HG02763 (cell line): ENCODE results near the gene CD46.

Experiments
- ATAC-seq: cut with Tn5 transposase; IDR thresholded peaks from one replicate; pipeline ENCODE4 v1.9.1; 2021; ENCODE audit warnings: mild to moderate bottlenecking, moderate library complexity; ENCODE audit not compliant: unreplicated experiment

CD46 gene

DNA sequence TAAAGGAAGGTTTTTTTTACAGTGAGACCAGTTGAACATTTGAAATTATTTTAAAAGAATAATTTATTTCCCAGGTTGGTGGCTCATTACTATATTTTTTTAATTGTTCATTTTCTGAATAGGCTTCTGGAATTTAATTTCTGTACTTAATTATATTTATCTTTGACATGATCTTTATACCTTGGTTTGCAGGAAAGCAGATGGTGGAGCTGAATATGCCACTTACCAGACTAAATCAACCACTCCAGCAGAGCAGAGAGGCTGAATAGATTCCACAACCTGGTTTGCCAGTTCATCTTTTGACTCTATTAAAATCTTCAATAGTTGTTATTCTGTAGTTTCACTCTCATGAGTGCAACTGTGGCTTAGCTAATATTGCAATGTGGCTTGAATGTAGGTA lies 41.5 kb downstream of the CD46 start:
- ATAC-seq: no peak

DNA sequence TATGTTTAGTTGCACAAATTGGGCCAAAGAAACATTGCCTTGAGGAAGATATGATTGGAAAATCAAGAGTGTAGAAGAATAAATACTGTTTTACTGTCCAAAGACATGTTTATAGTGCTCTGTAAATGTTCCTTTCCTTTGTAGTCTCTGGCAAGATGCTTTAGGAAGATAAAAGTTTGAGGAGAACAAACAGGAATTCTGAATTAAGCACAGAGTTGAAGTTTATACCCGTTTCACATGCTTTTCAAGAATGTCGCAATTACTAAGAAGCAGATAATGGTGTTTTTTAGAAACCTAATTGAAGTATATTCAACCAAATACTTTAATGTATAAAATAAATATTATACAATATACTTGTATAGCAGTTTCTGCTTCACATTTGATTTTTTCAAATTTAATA lies 43.0 kb downstream of the CD46 start:
- ATAC-seq: no peak

DNA sequence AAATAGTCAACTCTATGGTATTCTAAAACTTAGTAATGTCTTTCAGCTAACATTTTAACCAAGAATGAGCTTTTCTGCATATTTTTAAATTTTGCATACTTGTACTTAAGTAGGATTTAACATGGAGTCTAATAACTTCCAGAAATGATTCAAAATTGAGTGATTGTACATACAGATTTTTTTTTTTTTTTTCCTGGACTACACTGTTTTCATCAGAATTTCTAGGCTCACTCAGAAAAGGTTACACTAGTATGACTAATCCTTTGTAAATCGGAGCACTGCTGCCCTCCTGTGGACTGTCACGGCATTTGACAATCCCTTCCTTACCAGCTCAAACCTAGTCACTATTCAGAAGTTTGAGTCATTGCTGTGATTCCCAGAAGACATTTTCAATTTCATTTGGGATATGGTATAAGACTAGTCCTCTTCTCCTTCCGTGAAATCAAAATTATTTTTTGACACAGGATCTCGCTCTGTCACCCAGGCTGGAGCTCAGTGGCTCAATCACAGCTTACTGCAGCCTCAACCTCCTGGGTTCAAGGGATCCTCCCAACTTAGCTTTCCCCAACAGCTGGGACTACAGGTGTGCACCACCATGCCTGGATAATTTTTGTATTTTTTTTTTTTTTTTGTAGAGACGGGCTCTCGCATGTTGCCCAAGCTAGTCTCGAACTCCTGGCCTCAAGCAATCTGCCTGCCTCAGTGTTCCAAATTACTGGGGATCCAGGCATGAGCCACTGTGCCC lies 45.5 kb downstream of the CD46 start:
- ATAC-seq: peak; percentile 73

DNA sequence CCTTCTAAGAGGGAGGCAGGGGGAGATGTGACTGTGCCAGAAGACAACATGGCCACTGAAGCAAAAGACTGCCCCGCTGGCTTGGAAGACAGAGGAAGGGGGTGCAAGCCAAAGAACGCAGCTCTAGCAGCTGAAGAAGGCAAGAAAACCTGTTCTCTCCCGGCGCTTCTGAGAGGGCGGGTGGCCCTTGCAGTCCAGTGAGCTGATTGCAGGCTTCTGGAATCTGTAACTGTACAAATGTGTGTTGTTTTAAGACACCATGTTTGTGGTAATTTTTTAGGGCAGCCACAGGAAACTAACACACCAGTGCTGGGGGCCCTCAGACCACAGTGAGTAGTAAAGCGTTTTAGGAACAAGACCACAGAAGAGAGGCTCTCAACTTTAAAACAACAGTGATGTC lies 47.0 kb downstream of the CD46 start:
- ATAC-seq: no peak

DNA sequence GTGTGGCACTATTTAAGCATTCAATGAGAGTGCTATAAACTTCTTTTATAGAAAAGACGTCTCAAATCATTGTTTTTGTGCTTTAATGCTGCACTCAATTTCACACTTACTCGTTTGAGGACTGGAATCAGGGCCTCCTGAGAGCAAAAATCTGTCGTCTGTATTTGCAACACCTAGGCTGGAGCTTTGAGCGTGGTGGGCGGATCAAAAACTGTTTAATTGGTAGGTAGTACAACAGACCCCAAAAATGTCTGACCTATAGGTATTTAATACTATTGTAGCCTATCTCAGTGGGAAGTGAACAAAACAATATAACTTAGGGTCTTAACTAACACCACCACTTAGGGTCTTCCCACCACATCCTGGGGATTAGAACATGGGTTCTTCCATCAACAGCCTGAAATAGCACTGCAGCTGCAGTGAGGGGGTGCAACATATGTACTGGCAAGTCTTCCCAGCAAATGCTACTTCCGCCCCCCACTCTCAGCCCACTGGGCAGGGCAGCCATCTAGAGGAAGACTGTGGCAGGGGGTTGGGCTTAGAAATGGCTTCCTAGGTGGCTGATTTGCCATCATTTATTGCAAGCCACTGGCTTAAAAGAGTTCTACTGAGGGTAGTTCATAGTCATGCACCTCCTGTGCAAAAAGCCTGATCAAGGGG lies 48.3 kb downstream of the CD46 start:
- ATAC-seq: no peak

DNA sequence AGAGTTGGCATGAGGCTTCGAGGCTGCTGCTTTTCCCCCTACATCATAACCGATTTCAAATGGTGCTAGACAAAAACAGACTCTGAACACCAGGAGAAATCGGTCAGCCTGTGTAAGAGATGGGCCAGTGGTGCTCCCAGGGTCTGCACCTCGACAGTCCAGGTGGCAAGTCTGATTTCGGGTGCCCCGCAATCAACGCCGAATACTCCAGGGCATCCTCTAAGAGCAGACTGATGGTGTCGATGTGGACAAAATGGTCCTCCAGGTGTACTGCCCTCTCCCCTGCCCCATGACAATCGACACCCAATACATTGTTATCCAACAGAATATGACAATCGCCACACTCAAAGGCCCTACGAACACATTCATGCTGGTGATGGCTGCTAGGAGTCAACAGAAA lies 50.0 kb downstream of the CD46 start:
- ATAC-seq: no peak

DNA sequence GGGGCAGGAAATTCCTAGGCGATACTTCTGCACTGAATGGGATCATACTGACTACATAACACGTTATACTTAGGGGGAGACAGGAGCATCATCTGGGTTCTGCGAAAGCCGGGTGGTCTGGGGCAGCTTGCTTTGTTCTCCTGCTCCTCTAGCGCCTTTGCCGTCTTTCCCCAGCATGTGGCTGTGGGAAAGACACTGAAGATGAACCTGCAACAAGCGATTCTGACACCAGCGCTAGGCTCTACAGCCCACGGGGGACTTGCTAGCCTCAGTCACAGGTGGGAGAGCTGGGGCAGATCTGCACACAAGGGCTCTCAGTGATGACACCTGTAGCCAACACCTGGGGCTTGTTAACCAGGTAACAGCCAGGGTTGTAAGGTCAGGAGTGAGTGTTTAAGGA lies 51.8 kb downstream of the CD46 start:
- ATAC-seq: no peak

DNA sequence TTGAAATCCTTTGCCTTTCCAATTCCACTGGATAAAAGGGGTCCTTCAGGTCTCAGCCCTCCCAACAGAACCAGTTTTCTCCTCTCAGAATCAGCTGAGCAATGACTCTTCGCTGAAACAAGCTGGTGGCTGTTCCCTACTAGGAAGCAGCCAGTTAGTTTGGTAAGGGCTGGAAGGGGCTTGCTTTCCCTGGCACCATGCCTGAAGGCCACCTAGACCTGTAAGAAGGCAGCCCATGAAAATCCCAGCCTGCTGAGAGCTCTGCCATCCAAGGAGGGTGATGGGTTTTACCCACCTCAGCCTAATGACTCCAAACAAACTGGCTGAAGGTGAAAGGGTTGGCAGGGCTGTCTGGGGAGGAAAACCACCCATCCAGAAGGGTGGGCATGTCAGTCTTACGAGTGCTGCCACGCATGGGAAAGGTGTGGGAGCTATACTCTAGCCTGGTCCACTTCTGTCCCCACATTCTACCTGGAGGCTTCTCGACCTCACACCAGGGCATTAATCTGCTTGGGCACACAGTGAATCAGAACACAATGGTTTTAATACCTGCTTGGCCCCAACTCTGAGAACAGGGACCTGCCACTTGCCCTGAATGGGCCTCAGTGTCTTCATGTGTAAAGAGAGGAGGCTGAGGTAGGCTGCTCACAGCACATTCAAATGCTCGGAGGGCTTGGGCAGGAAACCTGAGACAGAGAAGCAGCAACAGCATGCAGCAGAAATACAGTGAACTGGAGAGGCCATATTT lies 53.0 kb downstream of the CD46 start:
- no peak for ATAC-seq

DNA sequence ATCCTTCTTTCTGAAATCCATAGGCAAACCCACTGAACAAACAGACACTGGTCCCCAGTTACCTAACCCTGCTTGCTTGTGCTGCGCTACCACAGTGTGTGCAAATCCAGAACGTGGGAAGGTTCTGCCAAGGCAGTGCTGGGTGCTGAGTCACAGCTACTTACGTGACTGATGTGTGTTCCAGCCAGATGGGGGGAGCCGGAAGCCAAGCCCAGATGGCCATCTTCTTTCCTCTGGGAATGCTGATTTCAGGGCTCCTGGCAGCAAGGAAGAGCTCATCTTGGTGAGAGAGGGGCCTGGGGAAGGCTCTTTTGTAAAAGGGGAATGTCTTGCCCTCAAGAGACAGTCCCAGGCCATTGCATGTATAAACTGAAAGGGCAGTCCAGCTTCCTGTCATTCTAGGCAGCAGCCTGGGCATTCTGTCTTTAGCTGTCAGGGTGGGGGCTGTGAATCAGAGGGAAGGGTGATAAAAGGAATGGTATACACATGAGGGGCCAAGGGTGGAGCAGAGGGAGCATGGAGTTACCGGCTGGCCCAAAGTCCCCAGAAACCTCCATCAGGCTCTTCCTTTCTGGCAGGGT lies 54.1 kb downstream of the CD46 start:
- ATAC-seq: no peak

DNA sequence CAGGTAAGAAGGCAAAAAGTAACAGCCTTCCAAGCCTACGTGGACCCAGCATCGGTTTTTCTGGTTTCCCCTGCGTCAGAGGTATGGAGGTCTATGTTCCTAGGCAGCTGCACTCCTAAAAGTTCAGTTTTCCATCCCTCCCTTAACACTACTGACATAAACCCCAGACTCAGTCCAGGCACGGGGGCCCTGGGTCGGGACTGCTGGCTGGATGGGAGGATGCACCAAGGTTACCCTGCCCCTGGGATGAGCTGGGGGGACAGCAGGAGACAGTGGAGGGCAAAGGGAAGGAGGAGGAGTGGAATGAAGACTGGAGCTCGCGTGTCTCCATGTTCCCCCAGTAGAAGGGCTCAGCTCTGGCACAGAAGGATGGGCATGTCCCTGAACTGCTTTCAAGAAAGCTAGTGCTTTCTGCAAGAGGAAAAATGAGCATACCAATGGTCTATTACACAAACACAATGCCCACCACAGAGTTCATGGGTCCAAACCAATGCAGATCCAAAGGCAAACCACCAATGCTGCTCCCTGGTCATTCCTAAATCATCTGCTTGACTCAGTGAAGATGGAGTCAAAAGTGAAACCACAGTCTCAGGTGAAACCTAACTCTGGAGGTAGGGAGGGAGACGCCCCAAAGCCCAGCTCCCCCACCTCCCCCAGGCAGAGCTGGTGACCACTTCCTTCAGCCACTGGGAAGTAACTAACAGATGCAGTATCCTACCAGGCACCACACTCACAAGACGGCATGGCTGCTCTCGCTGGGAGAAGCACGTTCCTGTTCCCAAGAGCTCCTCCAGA lies 54.9 kb downstream of the CD46 start:
- no peak for ATAC-seq

DNA sequence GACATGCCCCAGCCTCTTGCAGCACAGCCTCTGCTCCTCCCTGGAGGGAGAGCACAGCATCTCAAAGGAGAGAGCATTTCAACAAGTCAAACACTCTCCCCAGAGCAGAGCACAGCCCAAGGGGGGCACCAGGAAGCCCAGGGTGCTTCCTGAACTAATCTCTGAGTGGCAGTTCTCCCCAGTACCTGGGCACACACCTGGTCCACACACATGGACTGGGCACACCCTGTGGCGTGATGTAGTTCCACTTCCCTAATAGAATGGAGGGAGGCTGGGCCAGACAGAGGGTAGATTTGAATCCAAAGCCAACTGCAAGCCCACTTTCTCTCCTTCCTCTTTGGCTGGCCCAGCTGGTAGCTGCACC lies 55.5 kb downstream of the CD46 start:
- ATAC-seq: no peak

DNA sequence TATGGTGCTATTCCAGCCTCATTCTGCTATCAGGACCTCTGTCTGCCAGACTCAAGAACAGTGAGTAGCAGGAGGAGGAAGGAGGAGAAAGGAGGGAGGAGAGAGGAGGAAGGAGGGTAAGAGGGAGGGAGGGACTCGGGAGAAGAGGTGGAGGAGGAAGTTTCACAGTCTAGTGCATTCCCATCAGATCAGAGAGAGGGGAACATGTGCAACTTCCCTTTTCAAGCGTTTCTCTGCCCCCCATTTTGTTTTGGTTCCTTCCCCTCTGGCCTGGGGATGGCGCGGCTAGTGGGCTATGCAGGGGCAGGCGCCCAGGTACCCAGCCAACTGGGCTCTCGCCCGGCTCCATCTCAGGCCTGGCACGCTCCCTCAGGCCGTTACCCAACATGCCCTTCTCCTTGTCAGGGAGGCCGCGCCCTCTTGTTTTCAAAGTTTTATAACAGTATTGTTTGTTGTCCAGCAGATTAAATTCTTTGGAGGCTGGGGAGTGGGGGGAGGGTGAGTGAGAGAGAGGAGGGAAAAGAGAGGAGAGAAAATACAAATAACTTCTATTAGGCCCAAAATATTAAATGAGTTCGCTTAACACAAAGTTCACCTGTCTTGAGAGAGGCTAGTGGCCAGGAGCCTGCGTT lies 56.0 kb downstream of the CD46 start:
- no peak for ATAC-seq

DNA sequence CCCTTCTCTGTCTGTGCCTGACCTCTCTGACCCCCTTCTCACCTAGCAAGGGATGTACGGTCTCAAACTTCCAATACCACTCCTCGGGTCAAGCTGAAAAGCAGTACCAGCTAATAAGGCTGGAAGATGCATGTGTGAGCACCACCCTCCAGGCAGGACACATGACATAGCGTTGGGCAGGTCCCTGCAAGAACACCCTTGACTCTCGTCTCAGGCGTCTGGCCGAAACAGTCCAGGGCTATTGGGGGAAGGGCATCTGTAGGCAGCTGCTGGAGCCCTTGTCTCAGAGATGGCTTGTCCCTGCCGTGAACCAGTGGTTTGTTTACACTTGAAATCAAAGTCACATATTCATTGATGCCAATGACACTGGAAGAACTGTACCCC lies 56.5 kb downstream of the CD46 start:
- no peak for ATAC-seq

DNA sequence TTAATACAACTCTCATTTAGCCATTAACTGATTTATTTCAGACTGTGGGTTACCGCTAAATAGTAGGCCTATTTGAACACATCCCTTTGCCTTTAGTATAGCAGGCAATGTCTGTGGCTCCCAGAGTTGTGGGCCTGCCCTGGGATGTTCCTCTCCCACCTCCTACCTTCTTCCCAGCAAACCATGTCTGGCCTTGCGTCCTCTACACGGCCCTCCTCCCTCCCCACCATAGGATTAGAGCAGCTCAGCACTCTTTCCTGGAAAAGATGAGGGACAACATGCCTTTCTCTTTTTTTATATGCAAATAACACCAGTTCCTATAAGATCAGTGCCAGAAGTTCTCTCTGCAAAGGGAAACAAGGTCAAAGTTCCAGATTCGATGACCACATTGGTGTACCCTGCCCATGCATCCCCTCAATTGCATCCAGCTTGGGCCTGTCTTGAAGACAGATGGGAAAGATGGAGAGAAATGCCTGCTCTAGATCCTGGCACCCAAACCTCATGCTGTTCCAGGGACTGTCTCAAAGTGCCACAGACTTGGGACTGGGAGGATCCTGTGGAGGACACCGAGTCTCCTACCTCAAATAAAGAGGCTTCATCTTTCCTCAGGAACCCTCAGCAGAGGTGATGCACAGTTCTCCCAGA lies 57.2 kb downstream of the CD46 start:
- no peak for ATAC-seq

DNA sequence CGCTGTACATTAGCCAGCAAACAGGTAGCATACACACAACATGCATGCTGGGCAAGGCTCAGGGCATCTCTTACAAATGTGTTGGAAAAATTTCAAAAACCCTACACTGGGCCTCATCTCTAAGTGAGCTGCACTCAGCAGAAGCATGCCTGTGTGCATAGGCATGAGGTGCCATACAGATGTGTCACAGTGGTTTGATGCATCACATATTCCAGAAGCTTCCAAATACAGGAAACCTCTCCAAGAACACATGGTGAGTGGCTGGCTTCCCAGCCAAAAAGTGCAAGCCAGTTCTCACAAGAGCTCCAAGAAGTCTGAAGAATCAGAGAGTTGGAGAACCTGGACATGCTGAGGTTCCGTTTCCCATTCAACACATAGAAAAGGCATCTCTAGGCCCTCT lies 58.3 kb downstream of the CD46 start:
- ATAC-seq: no peak

DNA sequence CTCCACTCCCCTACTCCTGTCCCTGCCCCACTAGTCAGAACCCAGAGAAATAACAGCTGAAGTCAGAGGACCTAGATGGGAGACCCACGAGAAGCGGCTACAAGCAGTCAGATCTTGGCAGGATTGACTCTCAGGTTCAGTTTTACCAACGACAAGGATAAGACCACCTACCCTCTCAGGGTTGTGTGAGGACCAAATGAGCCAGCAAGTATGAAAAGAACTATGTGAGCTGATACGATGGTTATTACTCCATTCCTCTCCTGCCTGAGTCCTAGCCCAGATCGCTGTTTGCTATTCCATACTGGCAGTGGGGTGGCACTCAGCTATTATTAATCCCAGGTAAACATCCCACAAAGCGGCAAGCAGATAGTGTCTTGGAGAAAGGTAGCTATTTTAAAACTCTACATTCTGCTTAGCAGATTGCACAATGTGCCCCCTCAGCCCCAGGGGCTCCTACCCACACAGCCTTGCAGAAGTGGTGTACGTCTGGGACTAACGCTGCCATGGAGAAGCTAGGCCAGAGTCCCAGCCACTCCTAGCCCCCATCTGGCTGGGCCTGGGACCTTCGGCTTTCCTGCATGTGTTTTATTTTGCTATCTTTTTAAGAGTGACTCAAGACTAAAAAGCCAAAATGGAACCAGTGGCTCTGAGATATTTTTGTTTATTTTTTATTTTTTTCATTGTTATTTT lies 58.9 kb downstream of the CD46 start:
- no peak for ATAC-seq

DNA sequence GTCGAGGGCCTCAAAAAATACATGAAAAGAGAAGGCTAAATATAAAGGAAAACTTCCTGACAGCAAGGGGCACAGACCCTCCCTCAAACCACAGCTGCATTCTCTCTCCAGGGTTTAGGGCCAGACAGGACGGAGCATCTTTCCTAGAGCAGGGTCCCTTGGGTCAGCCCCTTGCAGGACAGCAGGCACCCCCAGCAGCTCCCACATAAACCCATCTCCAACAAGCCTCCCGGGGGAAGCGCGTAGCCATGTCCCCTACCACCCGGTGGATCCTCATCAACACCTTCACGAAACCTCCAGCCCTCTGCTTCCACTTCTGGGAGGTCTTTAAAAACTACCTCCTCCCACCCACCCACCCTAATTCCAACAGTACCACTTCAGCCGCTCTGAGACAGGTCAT lies 59.5 kb downstream of the CD46 start:
- no peak for ATAC-seq

DNA sequence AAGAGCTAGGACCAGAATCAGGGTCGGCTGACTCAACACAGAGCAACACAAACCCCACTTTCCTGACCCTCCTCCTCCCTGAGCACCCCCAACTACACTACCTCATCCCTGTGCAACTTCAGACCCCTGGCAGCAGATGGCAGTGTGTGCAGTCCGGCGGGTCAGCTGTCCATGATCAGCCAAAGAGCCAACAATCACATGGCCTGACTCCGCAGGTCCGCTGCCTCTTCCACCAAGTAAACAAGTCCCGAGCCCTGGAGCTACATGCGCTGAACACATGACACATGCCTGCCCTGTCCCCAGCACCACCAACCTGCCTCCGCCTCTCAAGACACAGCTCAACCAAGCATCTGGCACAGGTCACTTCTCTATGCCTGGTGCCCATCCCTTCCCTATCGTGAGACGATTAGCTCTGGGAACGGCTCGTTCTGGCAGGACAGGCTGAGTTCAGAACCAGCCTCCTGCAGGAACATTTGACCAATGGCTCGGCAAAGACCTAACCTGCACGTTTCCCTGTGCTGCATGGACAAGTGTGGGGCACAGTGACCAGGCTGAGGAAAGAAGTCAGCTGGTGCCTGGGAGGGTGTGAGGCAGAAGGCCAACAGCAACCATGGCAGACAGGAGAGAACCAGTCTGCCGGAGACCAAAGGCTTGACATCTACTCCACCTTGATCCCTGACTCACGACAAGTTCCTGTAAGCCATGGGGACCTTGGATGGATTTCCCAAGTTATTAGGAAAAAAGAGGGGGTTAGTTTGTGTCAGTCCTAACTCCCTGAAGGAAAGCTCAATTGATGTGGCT lies 60.3 kb downstream of the CD46 start:
- no peak for ATAC-seq
